Breast epithelium (tissue), 4 donors: ENCODE data around the gene HSPA4. TPM values are rescaled to one million over a fixed set of nuclear protein-coding genes. Genes with fewer than 3 reads are reported as not detected.

Source experiments
- DNase-seq, 2 donors: peaks; one replicate each; pipeline ENCODE4 v3.0.0-alpha.2; 2019; ENCODE audit warnings: low spot score in 2 of 2
- H3K27ac ChIP-seq, 2 donors: fragments of 200-600 bp; sonication (generic) in 1 of 2; one replicate each; pipeline ENCODE4 v1.5.1; 2016 to 2019; ENCODE audit warnings: mild to moderate bottlenecking in 1 of 2
- H3K27me3 ChIP-seq, 2 donors: fragments of 200-600 bp; sonication (generic) in 1 of 2; one replicate each; pipeline versions ENCODE4 v1.5.1 to v1.6.0; 2017 to 2019; ENCODE audit warnings: control low read depth in 1 of 2, mild to moderate bottlenecking in 1 of 2
- H3K36me3 ChIP-seq: fragments of 200-600 bp; one replicate; pipeline ENCODE4 v1.5.1; 2019
- H3K4me1 ChIP-seq, 2 donors: fragments of 200-600 bp; sonication (generic); one replicate each; pipeline ENCODE4 v1.5.1; 2016 to 2019; ENCODE audit warnings: control low read depth in 1 of 2
- H3K4me3 ChIP-seq, 3 donors: fragments of 200-600 bp; sonication (generic); 1 replicate in 2 of 3; 2 replicates in 1 of 3; pipeline ENCODE4 v1.5.1; 2016 to 2019; ENCODE audit warnings: mild to moderate bottlenecking in 3 of 3, moderate library complexity in 2 of 3
- H3K9me3 ChIP-seq, 2 donors: fragments of 200-600 bp; sonication (generic) in 1 of 2; one replicate each; pipeline ENCODE4 v1.5.1; 2016 to 2019; ENCODE audit warnings: control low read depth in 1 of 2
- CTCF ChIP-seq, 3 donors: fragments of 450-650 bp; IDR thresholded peaks; one replicate each; pipeline ENCODE4 v1.5.1; 2016 to 2017; ENCODE audit warnings: antibody characterized with exemption in 3 of 3, mild to moderate bottlenecking in 3 of 3, moderate library complexity in 3 of 3
- POLR2A ChIP-seq: fragments of 450-650 bp; IDR thresholded peaks from one replicate; pipeline ENCODE4 v1.6.1; 2016; ENCODE audit warnings: antibody characterized with exemption, mild to moderate bottlenecking, moderate library complexity
- POLR2AphosphoS5 ChIP-seq, 3 donors: sonication (generic); formaldehyde crosslinking; IDR thresholded peaks; one replicate each; pipeline ENCODE4 v1.6.1; 2017; ENCODE audit warnings: antibody characterized with exemption in 3 of 3
- intact Hi-C: fragments of 100-400 bp; cut with DNase I; formaldehyde crosslinking; loops from one replicate; pipeline ENCODE4 v1.15.1; 2023; ENCODE audit warnings: low total_unique reads
- total RNA-seq, 3 donors: library from RNA; depleted of rRNA; stranded (reverse); fragments of >200 nt; gene quantifications; one replicate each; pipeline ENCODE4 v1.1.0, GENCODE V29; 2016

The HSPA4 gene
- total RNA-seq, 3 donors from 2014 or later, result 45.6 to 67.2 (median 55.4) TPM

- no peak overlapping the region for H3K4me3 ChIP-seq
- DNase-seq, result no peak
- H3K27ac ChIP-seq, result no peak overlapping the region
- no peak for TF ChIP-seq CTCF (IDR thresholded peaks at IDR 0.05)
- no peak for TF ChIP-seq POLR2AphosphoS5 (IDR thresholded peaks at IDR 0.05)
- no peak for TF ChIP-seq POLR2A
- no peaks in the 10 kb centered on the region for H3K9me3 ChIP-seq
- no peaks in the 10 kb centered on the region for H3K36me3 ChIP-seq
- no peaks in the 10 kb centered on the region for H3K4me1 ChIP-seq
- H3K27me3 ChIP-seq, result no peaks in the 10 kb centered on the region
- intact Hi-C loops, result no loop called here
Measured at GRCh38 chr5:133149345-133149744, 97.5 kb downstream of the HSPA4 start.

GRCh38 chr5:133150909-133151544 is 99.2 kb downstream of the HSPA4 start:
- H3K4me1 ChIP-seq, result no peaks in the 10 kb centered on the region
- no peak overlapping the region for H3K4me3 ChIP-seq
- H3K27ac ChIP-seq, result no peak overlapping the region
- no peaks in the 10 kb centered on the region for H3K27me3 ChIP-seq
- H3K9me3 ChIP-seq, result no peaks in the 10 kb centered on the region
- no peak for DNase-seq
- no peak for TF ChIP-seq CTCF (IDR thresholded peaks at IDR 0.05)
- no peak for TF ChIP-seq POLR2A
- no peak for TF ChIP-seq POLR2AphosphoS5 (IDR thresholded peaks at IDR 0.05)
- H3K36me3 ChIP-seq, result no peaks in the 10 kb centered on the region
- intact Hi-C loops, result no loop called here

GRCh38 chr5:133154274-133155075 is 102.7 kb downstream of the HSPA4 start:
- H3K4me3 ChIP-seq, result no peak overlapping the region
- intact Hi-C loops, result no loop called here
- H3K4me1 ChIP-seq, result no peaks in the 10 kb centered on the region
- TF ChIP-seq POLR2A (no peak), CTCF (IDR thresholded peaks at IDR 0.05) (no peak), POLR2AphosphoS5 (IDR thresholded peaks at IDR 0.05) (no peak)
- no peak overlapping the region for H3K27ac ChIP-seq
- H3K27me3 ChIP-seq, result no peaks in the 10 kb centered on the region
- DNase-seq, result no peak
- no peaks in the 10 kb centered on the region for H3K36me3 ChIP-seq
- no peaks in the 10 kb centered on the region for H3K9me3 ChIP-seq

GRCh38 chr5:133155326-133155969 is 103.6 kb downstream of the HSPA4 start:
- Histone ChIP-seq H3K9me3 (no peaks in the 10 kb centered on the region), H3K36me3 (no peaks in the 10 kb centered on the region), H3K27ac (no peak overlapping the region), H3K27me3 (no peaks in the 10 kb centered on the region), H3K4me3 (no peak overlapping the region), H3K4me1 (no peaks in the 10 kb centered on the region)
- intact Hi-C loops, result no loop called here
- TF ChIP-seq POLR2A (no peak), CTCF (IDR thresholded peaks at IDR 0.05) (no peak), POLR2AphosphoS5 (IDR thresholded peaks at IDR 0.05) (no peak)
- DNase-seq, result no peak

Other genes starting within 250 kb of the HSPA4 start
- 1 to 10 TPM in 1 of 3 donors, under 1 TPM in 2; 0.66 to 3.2 (median 0.96) TPM for gene SOWAHA, start 238.7 kb upstream of the HSPA4 start, total RNA-seq
- 10 to 100 TPM in 1 of 3 donors, 1 to 10 TPM in 2; 2.4 to 12.6 (median 9.5) TPM for gene SHROOM1, start 221.4 kb upstream of the HSPA4 start, total RNA-seq
- under 1 TPM; 0.33 to 0.64 (median 0.44) TPM for gene GDF9, start 185.5 kb upstream of the HSPA4 start, total RNA-seq
- 100 to 1,000 TPM; 106 to 184 (median 150) TPM for gene UQCRQ, start 185.4 kb upstream of the HSPA4 start, total RNA-seq
- 1 to 10 TPM in 2 of 3 donors, under 1 TPM in 1; 0.80 to 4.1 (median 2.9) TPM for gene LEAP2, start 178.3 kb upstream of the HSPA4 start, total RNA-seq
- gene AFF4, start 88.4 kb upstream of the HSPA4 start, total RNA-seq, result 100 to 1,000 TPM in 1 of 3 donors, 10 to 100 TPM in 2; 70.2 to 108 (median 75.4) TPM
- gene ZCCHC10, start 25.5 kb upstream of the HSPA4 start, total RNA-seq, result 10 to 100 TPM; 13.6 to 30.4 (median 21.6) TPM